Measurements from ENCODE around the gene NIN.
"Not testable (repeated sequence)": the region's sequence is repeated elsewhere in the genome, so short reads cannot be mapped to it uniquely, and the experiment has no call there.

Gene NIN

DNA sequence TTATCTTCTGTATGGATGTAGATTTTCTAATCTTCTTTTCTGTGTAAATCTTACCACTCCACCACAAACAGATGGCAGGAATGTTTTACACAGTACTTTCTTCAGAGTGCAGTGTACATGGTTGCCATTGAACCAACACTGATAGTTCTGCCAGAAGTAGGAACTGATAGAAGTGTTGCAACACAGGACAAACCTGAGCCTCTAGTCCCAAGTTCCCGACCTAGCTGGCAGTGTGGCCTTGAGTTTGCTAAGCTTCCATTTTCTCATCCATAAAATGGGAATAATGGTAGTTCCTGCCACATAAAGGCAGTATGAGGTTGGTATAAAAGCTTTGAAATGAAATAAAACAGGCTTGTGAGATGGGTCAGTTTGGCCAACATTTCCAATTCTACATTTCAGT is 112.0 kb downstream of the NIN start:
- no peak for DNase-seq (ENCODE audit: low spot score)

DNA sequence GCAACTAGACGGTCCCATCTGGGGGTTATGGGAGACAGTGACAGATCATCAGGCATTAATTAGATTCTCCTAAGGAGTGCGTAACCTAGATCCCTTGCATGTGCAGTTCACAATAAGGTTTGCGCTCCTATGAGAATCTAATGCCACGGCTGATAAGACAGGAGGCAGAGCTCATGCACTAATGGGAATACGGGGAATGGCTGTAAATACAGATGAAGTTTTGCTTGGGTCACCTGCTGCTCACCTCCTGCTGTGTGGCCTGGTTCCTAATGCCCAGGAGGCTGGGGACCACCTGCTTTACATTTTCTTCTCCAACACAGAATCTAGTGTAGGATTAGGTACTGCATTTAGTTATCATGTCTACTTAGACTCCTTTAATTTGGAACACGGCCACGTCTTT is 113.2 kb downstream of the NIN start:
- no peak for DNase-seq (ENCODE audit: low spot score)

DNA sequence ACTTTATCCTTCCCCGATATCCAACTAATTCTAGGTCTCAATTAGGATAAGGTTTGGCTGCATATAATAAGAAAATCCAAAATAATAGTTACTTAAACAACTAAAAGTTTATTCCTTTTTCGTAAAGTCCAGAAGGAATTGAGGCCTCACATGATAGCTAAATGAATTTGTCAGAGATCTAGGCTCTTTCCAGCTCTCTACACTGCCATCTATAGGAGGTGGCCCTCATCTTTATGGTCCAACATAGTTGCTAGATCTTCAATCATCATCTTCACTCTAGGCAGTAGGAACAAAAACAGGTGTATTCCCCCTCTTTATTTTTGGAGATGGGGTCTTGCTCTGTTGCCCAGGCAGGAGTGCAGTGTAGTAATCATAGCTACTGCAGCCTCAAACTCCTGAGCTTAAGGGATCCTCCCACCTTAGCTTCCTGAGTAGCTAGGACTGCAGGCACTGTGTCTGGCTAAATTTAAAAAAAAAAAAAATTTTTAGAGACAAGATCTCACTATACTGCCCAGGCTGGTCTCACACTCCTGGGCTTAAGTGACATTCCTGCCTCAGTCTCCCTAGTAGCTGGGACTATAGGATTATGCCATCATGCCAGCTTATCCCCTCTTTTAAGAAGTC is 116.4 kb downstream of the NIN start:
- peak; percentile 52 for DNase-seq (ENCODE audit: low spot score)

DNA sequence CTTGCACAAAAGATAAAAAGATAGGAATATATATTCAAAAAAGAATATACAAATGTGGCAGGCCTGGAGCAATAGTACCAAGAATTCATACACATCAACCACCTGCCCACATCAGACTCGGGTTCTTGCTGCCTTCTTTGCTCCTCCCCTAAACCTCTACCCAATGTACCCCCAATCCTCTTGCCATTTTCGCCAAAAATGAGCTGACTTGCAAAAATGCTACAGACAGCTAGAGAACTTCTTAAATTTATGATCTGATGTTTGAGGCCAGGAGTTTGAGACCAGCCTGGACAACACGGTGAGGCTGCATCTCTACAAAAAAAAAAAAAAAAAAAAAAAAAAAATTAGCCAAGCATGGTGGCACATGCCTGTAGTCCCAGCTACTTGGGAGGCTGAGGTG is 119.9 kb downstream of the NIN start:
- no peak for DNase-seq (ENCODE audit: low spot score)

DNA sequence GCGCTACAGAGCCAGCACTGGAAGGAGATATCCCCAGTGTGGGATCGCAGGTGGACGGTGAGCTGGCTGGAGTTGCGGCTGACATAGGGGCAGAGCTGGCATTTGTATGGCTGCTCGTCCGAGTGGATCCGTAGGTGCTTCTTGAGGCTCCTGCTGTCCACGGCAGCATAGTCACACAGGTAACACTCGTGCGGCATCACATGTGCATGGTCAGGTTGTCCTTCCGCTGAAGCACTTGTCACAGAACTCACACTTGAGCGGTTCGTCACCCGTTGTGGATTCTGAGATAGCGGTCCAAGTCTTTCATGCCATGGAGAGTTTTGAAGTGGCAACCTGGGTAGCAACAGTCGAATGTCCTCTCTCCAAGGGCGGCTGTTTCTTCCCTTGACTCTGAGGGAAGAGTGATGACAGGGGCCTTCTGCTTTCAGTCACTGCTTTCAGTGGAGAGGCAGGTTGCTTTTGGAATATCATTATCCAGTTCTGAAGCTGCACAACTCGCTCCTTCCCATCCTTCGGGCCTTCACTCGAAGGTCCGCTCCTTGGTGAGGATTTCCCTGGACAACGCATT is 125.9 kb downstream of the NIN start:
- no peak for DNase-seq (ENCODE audit: low spot score)

GRCh38 chr14:50704454-50705010 is 126.4 kb downstream of the NIN start:
- no peak for DNase-seq (ENCODE audit: low spot score)

GRCh38 chr14:50697659-50698290 is 133.2 kb downstream of the NIN start:
- DNase-seq (ENCODE audit: low spot score), result no peak

- not testable (repeated sequence) for DNase-seq (ENCODE audit: low spot score)
Measured at GRCh38 chr14:50694260-50694659, 136.7 kb downstream of the NIN start.

DNA sequence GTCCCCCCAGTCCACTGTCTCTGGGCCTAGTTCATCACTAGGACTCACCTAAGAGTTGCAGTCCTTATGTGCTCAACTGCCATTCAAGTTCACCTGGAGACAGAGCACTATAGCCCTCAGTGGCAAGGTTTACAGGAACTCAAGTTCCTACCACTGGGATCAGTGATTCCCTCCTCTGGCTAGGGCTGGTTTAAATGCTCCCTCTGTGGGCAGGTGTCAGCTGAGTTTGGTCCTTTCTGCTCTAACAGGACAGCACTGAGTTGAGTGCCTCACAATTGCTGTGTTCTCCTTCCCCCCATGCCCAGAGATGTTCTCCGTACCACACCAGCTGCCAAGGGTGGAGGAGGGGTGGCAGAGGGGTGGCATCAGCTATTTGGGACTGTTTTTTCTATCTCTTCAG is 142.1 kb downstream of the NIN start:
- DNase-seq (ENCODE audit: low spot score), result no peak

DNA sequence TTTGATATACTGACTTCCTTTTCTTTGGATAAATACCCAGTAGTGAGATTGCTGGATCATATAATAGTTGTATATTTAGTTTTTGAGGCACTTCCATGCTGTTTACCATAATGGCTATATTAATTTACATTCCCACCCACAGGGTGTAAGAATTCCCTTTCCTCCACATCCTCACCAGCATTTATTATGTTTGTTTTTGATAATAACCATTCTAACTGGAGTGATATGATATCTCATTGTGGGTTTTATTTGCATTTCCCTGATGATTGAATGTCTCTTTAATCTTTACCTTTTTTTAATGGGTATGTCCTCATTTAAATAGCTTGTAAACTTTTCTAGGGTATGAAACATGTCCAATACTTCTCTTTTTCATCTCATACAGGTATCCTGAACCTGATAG is 151.3 kb downstream of the NIN start:
- no peak for DNase-seq (ENCODE audit: low spot score)

GRCh38 chr14:50678163-50678562 is 152.8 kb downstream of the NIN start:
- no peak for DNase-seq (ENCODE audit: low spot score)

- no peak for DNase-seq (ENCODE audit: low spot score)
Measured at GRCh38 chr14:50677527-50678063, 153.4 kb downstream of the NIN start.

GRCh38 chr14:50676814-50677516 is 154.0 kb downstream of the NIN start:
- no peak for DNase-seq (ENCODE audit: low spot score)

- no peak for DNase-seq (ENCODE audit: low spot score)
Measured at GRCh38 chr14:50675597-50675996, 155.4 kb downstream of the NIN start.

- no peak for DNase-seq (ENCODE audit: low spot score)
Measured at GRCh38 chr14:50670866-50671256, 160.1 kb downstream of the NIN start.

DNA sequence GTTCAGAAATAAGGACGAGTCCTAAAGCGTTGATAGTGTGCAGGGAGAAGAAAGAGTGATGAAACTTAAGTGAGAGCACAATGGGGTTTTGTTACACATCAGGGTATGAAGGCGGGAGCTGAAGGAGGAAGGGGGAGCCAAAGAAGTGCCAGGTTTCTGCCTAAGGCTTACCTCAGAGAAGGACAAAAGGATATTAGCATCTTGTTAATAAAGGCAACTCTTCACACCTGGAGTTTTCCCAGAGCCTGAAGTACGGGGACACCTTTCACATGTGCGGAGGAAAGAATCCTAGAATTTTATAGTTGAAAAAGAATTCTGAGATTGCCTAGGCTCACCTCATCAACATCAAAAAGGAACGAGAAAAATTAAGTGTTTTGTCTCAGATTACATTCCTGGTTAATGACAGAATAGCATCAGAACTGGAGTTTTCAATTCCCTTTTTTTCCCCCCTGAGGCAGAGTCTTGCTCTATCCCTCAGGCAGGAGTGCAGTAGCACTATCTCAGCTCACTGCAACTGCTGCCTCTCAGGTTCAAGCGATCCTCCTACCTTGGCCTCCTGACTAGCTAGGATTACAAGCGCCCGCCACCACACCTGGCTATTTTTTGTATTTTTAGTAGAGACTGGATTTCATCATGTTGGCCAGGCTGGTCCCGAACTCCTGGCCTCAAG is 160.6 kb downstream of the NIN start:
- DNase-seq (ENCODE audit: low spot score), result no peak

All from NAMALWA (cell line).